Ascending aorta (tissue), 2 donors: Measurements from ENCODE around the gene SPHKAP. TPM values are rescaled to one million over a fixed set of nuclear protein-coding genes. Genes with fewer than 3 reads are reported as not detected.

Experiments used
- DNase-seq, 2 donors: peaks; one replicate each; pipeline ENCODE4 v3.0.0-alpha.2; 2019; ENCODE audit warnings: low spot score in 2 of 2
- H3K27ac ChIP-seq, 2 donors: fragments of 200-600 bp; sonication (generic); one replicate each; pipeline ENCODE4 v1.5.1; 2016 to 2017; ENCODE audit warnings: mild to moderate bottlenecking in 1 of 2
- H3K27me3 ChIP-seq: fragments of 200-600 bp; sonication (generic); one replicate; pipeline ENCODE4 v1.5.1; 2017
- H3K36me3 ChIP-seq, 2 donors: fragments of 200-600 bp; sonication (generic); one replicate each; pipeline ENCODE4 v1.5.1; 2016
- H3K4me1 ChIP-seq, 2 donors: fragments of 200-600 bp; sonication (generic); one replicate each; pipeline ENCODE4 v1.5.1; 2016 to 2017; ENCODE audit warnings: mild to moderate bottlenecking in 1 of 2
- H3K4me3 ChIP-seq, 2 donors: fragments of 200-600 bp; sonication (generic); one replicate each; pipeline ENCODE4 v1.5.1; 2016 to 2017; ENCODE audit warnings: mild to moderate bottlenecking in 1 of 2
- H3K9me3 ChIP-seq, 2 donors: fragments of 200-600 bp; sonication (generic); one replicate each; pipeline ENCODE4 v1.5.1; 2016
- CTCF ChIP-seq, 3 experiments: fragments of 200-600 bp in 2 of 3; fragments of 450-650 bp in 1 of 3; sonication (generic) in 2 of 3; IDR thresholded peaks; one replicate each; pipeline ENCODE4 v1.5.1; 2016 to 2019; ENCODE audit warnings: antibody characterized with exemption in 3 of 3, mild to moderate bottlenecking in 1 of 3, moderate library complexity in 1 of 3
- intact Hi-C: fragments of 100-400 bp; cut with DNase I; formaldehyde crosslinking; loops from one replicate; pipeline ENCODE4 v1.15.1; 2023
- total RNA-seq: library from RNA; depleted of rRNA; stranded (reverse); fragments of >200 nt; gene quantifications from one replicate; pipeline ENCODE4 v1.1.0, GENCODE V29; 2016

Gene SPHKAP
- total RNA-seq, 1 donor from 2014 or later = not detected

DNA sequence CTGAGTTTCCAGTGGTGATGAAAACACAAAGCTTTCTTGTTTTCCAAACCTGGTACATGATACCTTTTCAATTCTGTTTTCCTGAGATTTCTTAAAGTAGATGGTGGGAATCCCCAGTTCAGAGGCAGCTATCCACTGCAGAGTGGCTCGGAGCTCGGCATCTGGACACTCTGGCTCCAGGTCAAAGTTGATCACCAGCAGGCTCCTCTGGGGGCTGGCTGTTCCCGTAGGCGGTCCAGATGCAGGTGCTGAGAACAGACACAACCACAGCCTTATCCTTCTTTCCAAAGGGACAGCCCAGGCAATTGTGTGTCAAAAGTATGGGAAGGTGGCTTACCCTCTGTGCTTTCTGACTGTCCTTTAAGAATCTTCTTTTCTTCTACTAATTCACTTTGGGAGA lies 190.6 kb downstream of the SPHKAP start:
- TF ChIP-seq CTCF (IDR thresholded peaks at IDR 0.05) = no peak
- intact Hi-C loops = no loop called here
- Histone ChIP-seq H3K27ac (no peak overlapping the region), H3K36me3 (no peaks in the 10 kb centered on the region), H3K9me3 (no peaks in the 10 kb centered on the region), H3K4me1 (no peaks in the 10 kb centered on the region), H3K4me3 (no peak overlapping the region), H3K27me3 (no peaks in the 10 kb centered on the region)
- no peak for DNase-seq

- no peaks in the 10 kb centered on the region for H3K27me3 ChIP-seq
- no peak overlapping the region for H3K27ac ChIP-seq
- no peaks in the 10 kb centered on the region for H3K4me1 ChIP-seq
- no peaks in the 10 kb centered on the region for H3K36me3 ChIP-seq
- no peaks in the 10 kb centered on the region for H3K9me3 ChIP-seq
- no peak for DNase-seq
- no peak for TF ChIP-seq CTCF (IDR thresholded peaks at IDR 0.05)
- no peak overlapping the region for H3K4me3 ChIP-seq
- intact Hi-C loops = no loop called here
Observed at GRCh38 chr2:227973241-227973640, 208.2 kb downstream of the SPHKAP start.

GRCh38 chr2:227971619-227972230 lies 209.8 kb downstream of the SPHKAP start:
- intact Hi-C loops = no loop called here
- Histone ChIP-seq H3K27me3 (no peaks in the 10 kb centered on the region), H3K27ac (no peak overlapping the region), H3K4me3 (no peak overlapping the region), H3K4me1 (no peaks in the 10 kb centered on the region), H3K9me3 (no peaks in the 10 kb centered on the region), H3K36me3 (no peaks in the 10 kb centered on the region)
- TF ChIP-seq CTCF (IDR thresholded peaks at IDR 0.05) = no peak
- no peak for DNase-seq

DNA sequence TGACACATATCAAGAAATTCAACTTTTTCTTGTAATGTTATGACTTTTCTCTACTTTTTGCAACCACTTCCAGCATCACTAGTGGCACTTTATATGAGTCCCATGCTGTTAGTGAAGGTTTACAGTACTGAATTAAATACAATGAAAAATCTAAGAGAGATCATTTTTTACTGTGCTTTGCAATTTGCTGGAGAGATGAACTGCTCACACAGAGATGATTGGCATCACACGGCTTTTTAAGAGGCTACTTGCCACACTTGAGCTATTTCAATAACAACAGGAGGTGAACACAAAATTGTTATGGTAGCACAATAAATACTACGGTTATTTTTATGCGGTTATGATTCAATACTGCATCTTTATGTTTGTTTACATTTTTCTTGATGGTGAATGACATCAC lies 221.2 kb downstream of the SPHKAP start:
- no peak overlapping the region for H3K27ac ChIP-seq
- no peaks in the 10 kb centered on the region for H3K4me1 ChIP-seq
- no peak overlapping the region for H3K4me3 ChIP-seq
- no peak for DNase-seq
- intact Hi-C loops = no loop called here
- H3K27me3 ChIP-seq = no peaks in the 10 kb centered on the region
- no peaks in the 10 kb centered on the region for H3K9me3 ChIP-seq
- no peaks in the 10 kb centered on the region for H3K36me3 ChIP-seq
- no peak for TF ChIP-seq CTCF (IDR thresholded peaks at IDR 0.05)

DNA sequence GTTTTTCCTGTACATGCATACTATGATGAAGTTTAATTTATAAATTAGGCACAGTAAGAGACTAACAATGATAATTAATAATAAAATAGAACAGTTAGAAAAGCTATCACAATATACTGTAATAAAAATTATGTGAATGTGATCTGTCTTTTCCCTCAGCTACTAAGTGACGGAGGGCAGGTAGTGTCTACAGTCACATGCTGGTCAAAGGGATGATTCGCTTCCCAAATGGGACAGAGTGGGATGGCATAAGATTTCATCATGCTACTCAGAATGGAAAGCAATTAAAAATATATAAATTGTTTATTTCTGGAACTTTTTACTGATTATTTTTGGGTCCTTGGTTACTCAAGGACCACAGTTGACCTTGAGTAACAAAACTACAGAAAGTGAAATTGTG lies 238.5 kb downstream of the SPHKAP start:
- Histone ChIP-seq H3K9me3 (no peaks in the 10 kb centered on the region), H3K4me3 (no peak overlapping the region), H3K27ac (no peak overlapping the region), H3K36me3 (no peaks in the 10 kb centered on the region), H3K27me3 (no peaks in the 10 kb centered on the region), H3K4me1 (no peaks in the 10 kb centered on the region)
- DNase-seq = no peak
- TF ChIP-seq CTCF (IDR thresholded peaks at IDR 0.05) = no peak
- intact Hi-C loops = no loop called here

- H3K27me3 ChIP-seq = no peaks in the 10 kb centered on the region
- no peak overlapping the region for H3K27ac ChIP-seq
- intact Hi-C loops = no loop called here
- H3K4me3 ChIP-seq = no peak overlapping the region
- DNase-seq = no peak
- no peaks in the 10 kb centered on the region for H3K9me3 ChIP-seq
- no peaks in the 10 kb centered on the region for H3K4me1 ChIP-seq
- no peak for TF ChIP-seq CTCF (IDR thresholded peaks at IDR 0.05)
- no peaks in the 10 kb centered on the region for H3K36me3 ChIP-seq
Observed at GRCh38 chr2:227942021-227942420, 239.5 kb downstream of the SPHKAP start.
